Endothelial cell of umbilical vein (primary cell): ENCODE measurements around the gene FCER2. TPM values are rescaled to one million over a fixed set of nuclear protein-coding genes. Genes with fewer than 3 reads are reported as not detected.

Experiments used
- BruUV-seq: library from RNA; stranded (reverse); fragments of 400-500 nt; replicated peaks from 2 replicates; lab custom pipeline; 2021; lab: Mats Ljungman, UMichigan
- CTCF ChIA-PET: fragments of 300-600, 350-600 bp; sonication (Branson Sonifier 250); formaldehyde crosslinking; loops from one replicate; lab custom pipeline; 2021; ENCODE audit warnings: antibody characterized with exemption, inconsistent platforms; lab: Charles Lee
- POLR2A ChIA-PET: fragments of 300-600, 350-600 bp; sonication (Branson Sonifier 250); formaldehyde crosslinking; loops from one replicate; lab custom pipeline; 2021; ENCODE audit warnings: antibody characterized with exemption, inconsistent platforms; lab: Charles Lee
- DNase-seq: peaks from one replicate; pipeline ENCODE4 v3.0.0-alpha.2; 2011; ENCODE audit warnings: low read depth, low spot score
- FAIRE-seq: peaks from 2 replicates; lab custom pipeline; 2011; peaks lifted over from hg19 to GRCh38; lab: Jason Lieb, UNC
- H2AFZ ChIP-seq: 2 replicates; pipeline ENCODE4 v1.6.0; 2012; ENCODE audit warnings: low read depth, low read length, control low read depth, inconsistent platforms
- H3K27ac ChIP-seq: 2 replicates; pipeline ENCODE4 v1.5.1; 2011; ENCODE audit warnings: low read depth, mild to moderate bottlenecking, control low read depth, low read length, moderate library complexity; ENCODE audit not compliant: insufficient read depth
- H3K27me3 ChIP-seq, 2 experiments: 2 replicates each; pipeline versions ENCODE4 v1.6.0 to v1.6.1; 2011; ENCODE audit warnings: low read length in 2 of 2, mixed read lengths in 1 of 2; ENCODE audit not compliant: control insufficient read depth in 2 of 2, insufficient read depth in 2 of 2
- H3K36me3 ChIP-seq, 2 experiments: 2 replicates in 1 of 2; 3 replicates in 1 of 2; pipeline ENCODE4 v1.5.1; 2011; ENCODE audit warnings: low read length in 2 of 2, mild to moderate bottlenecking in 1 of 2, moderate library complexity in 1 of 2; ENCODE audit not compliant: control insufficient read depth in 2 of 2, insufficient read depth in 2 of 2; ENCODE audit errors: extremely low read depth in 1 of 2
- H3K4me1 ChIP-seq: 3 replicates; pipeline ENCODE4 v1.5.1; 2011; ENCODE audit warnings: mild to moderate bottlenecking, low read length; ENCODE audit not compliant: control insufficient read depth, insufficient read depth; ENCODE audit errors: extremely low read depth
- H3K4me2 ChIP-seq: 2 replicates; pipeline ENCODE4 v1.6.1; 2011; ENCODE audit warnings: low read length, control low read depth, mixed read lengths; ENCODE audit not compliant: insufficient read depth
- H3K4me3 ChIP-seq, 3 experiments: fragments of 200-600 bp in 1 of 3; sonication (generic), shearing (Covaris generic) in 1 of 3; replicated peaks in 1 of 3; 2 replicates each; pipeline ENCODE4 v1.5.1; 2011 to 2016; ENCODE audit warnings: control low read depth in 3 of 3, low read length in 3 of 3, mild to moderate bottlenecking in 2 of 3, inconsistent platforms in 1 of 3, low read depth in 1 of 3, moderate library complexity in 1 of 3; ENCODE audit not compliant: insufficient read depth in 1 of 3
- H3K79me2 ChIP-seq: 2 replicates; pipeline ENCODE4 v1.6.0; 2012; ENCODE audit warnings: low read length, inconsistent platforms; ENCODE audit not compliant: control insufficient read depth, insufficient read depth
- H3K9ac ChIP-seq: replicated peaks from 2 replicates; pipeline ENCODE3; 2011; ENCODE audit warnings: low read length, control low read depth; ENCODE audit not compliant: insufficient read depth; ENCODE audit errors: extremely low read depth
- H3K9me1 ChIP-seq: replicated peaks from 3 replicates; pipeline ENCODE4 v1.6.0; 2011; ENCODE audit warnings: mild to moderate bottlenecking, low read length; ENCODE audit not compliant: control insufficient read depth, insufficient read depth; ENCODE audit errors: extremely low read depth
- H3K9me3 ChIP-seq: replicated peaks from 2 replicates; pipeline ENCODE4 v1.5.1; 2012; ENCODE audit warnings: low read length, inconsistent platforms; ENCODE audit not compliant: control insufficient read depth, insufficient read depth
- H4K20me1 ChIP-seq: replicated peaks from 2 replicates; pipeline ENCODE3; 2011; ENCODE audit warnings: mild to moderate bottlenecking, low read length; ENCODE audit not compliant: control insufficient read depth, insufficient read depth; ENCODE audit errors: extremely low read depth
- CTCF ChIP-seq, 2 donors: IDR thresholded peaks; 1 replicate in 1 of 2; 2 replicates in 1 of 2; pipeline ENCODE4 v1.5.1; 2011; ENCODE audit warnings: low read length in 2 of 2, mild to moderate bottlenecking in 2 of 2, moderate library complexity in 2 of 2, control low read depth in 1 of 2, inconsistent platforms in 1 of 2, low read depth in 1 of 2; ENCODE audit not compliant: insufficient read depth in 1 of 2; ENCODE audit errors: extremely low read depth in 1 of 2
- EZH2 ChIP-seq: IDR thresholded peaks from 2 replicates; pipeline ENCODE4 v1.6.1; 2012; ENCODE audit warnings: borderline replicate concordance, low read depth, mild to moderate bottlenecking, moderate library complexity, low read length, inconsistent platforms; ENCODE audit not compliant: severe bottlenecking
- FOS ChIP-seq: IDR thresholded peaks from 2 replicates; pipeline ENCODE4 v1.6.1; 2011; ENCODE audit warnings: mild to moderate bottlenecking, low read length, moderate library complexity, borderline replicate concordance; ENCODE audit not compliant: insufficient read depth
- GATA2 ChIP-seq: IDR thresholded peaks from 2 replicates; pipeline ENCODE4 v1.7.0; 2011; ENCODE audit warnings: low read depth, mild to moderate bottlenecking, moderate library complexity, mixed read lengths, low read length; ENCODE audit not compliant: insufficient read length, insufficient read depth
- JUN ChIP-seq: IDR thresholded peaks from 2 replicates; pipeline ENCODE4 v1.6.1; 2011; ENCODE audit warnings: borderline replicate concordance, low read depth; ENCODE audit not compliant: insufficient read length, insufficient read depth
- MYC ChIP-seq: IDR thresholded peaks from one replicate; pipeline ENCODE4 v1.6.1; 2011; ENCODE audit warnings: mild to moderate bottlenecking, low read depth, low read length
- POLR2A ChIP-seq: IDR thresholded peaks from 2 replicates; pipeline ENCODE4 v1.6.1; 2012; ENCODE audit warnings: low read depth, mild to moderate bottlenecking, control low read depth, low read length
- POLR2AphosphoS5 ChIP-seq: IDR thresholded peaks from 2 replicates; pipeline ENCODE4 v1.6.1; 2012; ENCODE audit warnings: low read depth, mild to moderate bottlenecking, control low read depth, low read length, moderate library complexity; ENCODE audit not compliant: insufficient read depth
- dilution Hi-C: fragments of 300-500 bp; cut with MboI; formaldehyde crosslinking; loops from one replicate; pipeline ENCODE4 v1.15.0; 2019; ENCODE audit warnings: low sequenced_read_pairs; ENCODE audit not compliant: extremely low pct_ligation_motif_present
- intact Hi-C: fragments of 100-400 bp; cut with micrococcal nuclease; formaldehyde crosslinking; loops from one replicate; pipeline ENCODE4 v1.10.0; 2022
- polyA plus RNA-seq, 4 experiments: library from polyadenylated mRNA; depleted of rRNA in 3 of 4; stranded (reverse) in 3 of 4; unstranded in 1 of 4; fragments of >200 nt; gene quantifications; 2 replicates each; pipeline versions ENCODE4 v1.2.1 to v1.2.3, GENCODE V29; 2011 to 2012; ENCODE audit warnings: missing spikeins in 1 of 4
- total RNA-seq: library from RNA; stranded (reverse); gene quantifications from 2 replicates; pipeline ENCODE4 v1.2.3, GENCODE V29; 2021
- TF ChIP-seq, protein P1 (sequence below): IDR thresholded peaks from 2 replicates; pipeline ENCODE4 v1.6.1; 2011; ENCODE audit not compliant: insufficient read depth, insufficient read length

FCER2 gene
- total and polyA plus RNA-seq, 2 donors (not counting 3 experiments of a cell fraction or from before 2014, with no cell fraction given): not detected

DNA sequence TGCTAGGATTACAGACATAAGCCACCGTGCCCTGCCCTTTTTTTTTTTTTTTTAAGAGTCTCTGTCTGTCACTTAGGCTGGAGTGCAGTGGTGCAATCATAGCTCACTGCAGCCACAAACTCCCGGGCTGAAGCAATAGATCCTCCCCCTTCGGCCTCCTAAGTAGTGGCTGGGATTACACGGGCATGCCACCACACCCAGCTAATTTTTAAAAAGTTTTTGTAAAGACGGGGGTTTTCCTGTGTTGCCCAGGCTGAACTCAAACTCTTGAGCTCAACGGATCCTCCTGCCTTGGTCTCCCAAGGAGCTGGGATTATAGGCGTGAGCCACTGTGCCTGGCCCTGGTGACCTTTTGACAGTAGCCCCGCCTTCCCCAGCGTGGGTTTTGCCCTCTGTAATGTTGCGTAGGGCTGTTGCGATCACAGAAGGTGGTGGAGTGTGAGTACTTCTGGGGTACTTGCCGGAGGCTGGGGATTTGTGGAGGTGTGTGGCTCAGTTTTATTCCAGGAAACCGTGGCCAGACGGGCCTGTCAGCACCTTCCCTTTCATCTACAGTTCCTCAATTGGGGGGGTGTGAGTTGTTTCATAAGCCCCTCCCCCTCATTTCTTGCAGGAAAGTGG is 44.7 kb downstream of the FCER2 start:
- FAIRE-seq (no peak), DNase-seq (no peak)
- H3K4me2 ChIP-seq: no peak overlapping the region
- BruUV-seq: no TSS peak
- CTCF ChIA-PET: interaction anchor here (1.5 to 3.8 kb wide), 3 partner anchors 23 to 142 kb away, joined by 5 to 23 read pairs (median 11); partner anchors contain the start of gene TRAPPC5
- intact Hi-C loops: no loop called here
- H4K20me1 ChIP-seq: no peaks in the 10 kb centered on the region
- no peak overlapping the region for H3K9ac ChIP-seq
- no peaks in the 10 kb centered on the region for H3K27me3 ChIP-seq
- H3K4me1 ChIP-seq: peaks cover 11% of the 10 kb centered on the region
- dilution Hi-C loops: no loop called here
- no peak overlapping the region for H3K4me3 ChIP-seq
- POLR2A ChIA-PET: no interaction called here
- H3K27ac ChIP-seq: no peak overlapping the region
- no peaks in the 10 kb centered on the region for H3K9me3 ChIP-seq
- no peak overlapping the region for H2AFZ ChIP-seq
- H3K9me1 ChIP-seq: no peaks in the 10 kb centered on the region
- TF ChIP-seq JUN (no peak), POLR2AphosphoS5 (no peak), CTCF (IDR thresholded peaks at IDR 0.05; ENCODE audit: extremely low read depth in 1 of 2, insufficient read depth in 1 of 2, low read depth in 1 of 2, low read length in 2 of 2) (no peak), MYC (no peak), GATA2 (no peak), EZH2 (no peak), FOS (no peak), POLR2A (no peak)
- TF ChIP-seq, protein P1, sequence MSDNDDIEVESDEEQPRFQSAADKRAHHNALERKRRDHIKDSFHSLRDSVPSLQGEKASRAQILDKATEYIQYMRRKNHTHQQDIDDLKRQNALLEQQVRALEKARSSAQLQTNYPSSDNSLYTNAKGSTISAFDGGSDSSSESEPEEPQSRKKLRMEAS: no peak
- no peaks in the 10 kb centered on the region for H3K36me3 ChIP-seq
- no peaks in the 10 kb centered on the region for H3K79me2 ChIP-seq
